ENCODE measurements around the gene PDCD11.
"Not testable (repeated sequence)": the region's sequence is repeated elsewhere in the genome, so short reads cannot be mapped to it uniquely, and the experiment has no call there.

The PDCD11 gene

DNA sequence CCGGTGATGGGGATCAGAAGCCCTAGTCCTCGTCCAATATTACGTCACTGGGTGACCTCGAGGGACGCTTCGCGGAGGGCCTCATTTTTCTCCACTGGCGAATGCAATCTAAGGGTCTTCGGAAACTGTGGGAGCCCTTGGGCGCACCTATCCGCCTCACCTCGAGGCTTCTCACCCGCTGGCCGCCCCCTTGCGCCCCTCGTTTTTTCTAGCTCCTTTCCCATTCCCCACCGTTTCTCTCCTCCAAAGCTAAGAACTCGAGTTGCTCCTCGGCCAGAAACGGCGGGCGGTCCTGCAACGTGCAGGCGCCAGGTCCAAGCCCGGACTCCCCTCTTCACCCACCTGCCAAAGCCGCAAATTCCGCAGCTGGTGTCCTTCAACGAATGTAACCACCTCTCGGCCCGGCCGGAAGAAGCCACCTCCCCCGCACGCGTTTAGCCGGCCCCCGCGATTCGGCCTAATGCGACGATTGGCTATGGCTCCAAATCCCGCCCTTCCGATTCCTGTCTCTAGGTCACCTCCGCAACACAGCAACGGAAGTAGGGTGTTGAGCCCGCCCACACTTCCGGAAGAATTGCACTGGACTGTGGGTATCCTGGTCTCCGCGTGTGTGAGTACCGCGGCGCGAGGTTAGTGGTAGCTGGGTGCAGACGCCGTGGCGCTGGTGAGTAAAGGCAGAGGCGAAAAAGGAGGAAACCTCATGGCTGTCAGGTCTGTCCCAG, at the start of gene PDCD11, which contains the start of gene ATP5MK:
Gene PDCD11 (plus strand): TSS at position 560 of the 722 bp plus-strand sequence. CDS start 1,801 bp downstream, outside the sequence.
Gene ATP5MK (minus strand): TSS at position 409 of the 722 bp plus-strand sequence. CDS start 4,018 bp downstream, outside the sequence.
- H3K4me3 ChIP-seq (replicated peaks; ENCODE audit: low read depth, low read length), result peak within 1 kb of the TSS; percentile 98
- peak; percentile 4 for TF ChIP-seq CTCF (IDR thresholded peaks at IDR 0.05; ENCODE audit: low read depth, low read length, missing control alignments)
- peak; percentile 95 for DNase-seq (ENCODE audit: extremely low read depth, low read depth)

- TF ChIP-seq CTCF (IDR thresholded peaks at IDR 0.05; ENCODE audit: low read depth, low read length, missing control alignments), result no peak
- no peak for DNase-seq (ENCODE audit: extremely low read depth, low read depth)
- H3K4me3 ChIP-seq (replicated peaks; ENCODE audit: low read depth, low read length), result peak overlapping the region; percentile 74
Measured at GRCh38 chr10:103350175-103350516, 46.3 kb upstream of the PDCD11 start.

GRCh38 chr10:103350517-103351260, 45.7 kb upstream of the PDCD11 start, which contains the start of gene PCGF6:
Gene PCGF6, minus strand, starts transcription at chr10:103351140. Its CDS starts 74 bp downstream, at chr10:103351066.
- H3K4me3 ChIP-seq (replicated peaks; ENCODE audit: low read depth, low read length), result peak within 1 kb of the TSS; percentile 74
- no peak for DNase-seq (ENCODE audit: extremely low read depth, low read depth)
- no peak for TF ChIP-seq CTCF (IDR thresholded peaks at IDR 0.05; ENCODE audit: low read depth, low read length, missing control alignments)

GRCh38 chr10:103353281-103353680, 43.1 kb upstream of the PDCD11 start:
- no peak for TF ChIP-seq CTCF (IDR thresholded peaks at IDR 0.05; ENCODE audit: low read depth, low read length, missing control alignments)
- H3K4me3 ChIP-seq (replicated peaks; ENCODE audit: low read depth, low read length), result no peak overlapping the region
- no peak for DNase-seq (ENCODE audit: extremely low read depth, low read depth)

- H3K4me3 ChIP-seq (replicated peaks; ENCODE audit: low read depth, low read length); DNase-seq (ENCODE audit: extremely low read depth, low read depth): not testable (repeated sequence)
Measured at GRCh38 chr10:103354567-103354966, 41.9 kb upstream of the PDCD11 start.

GRCh38 chr10:103355906-103356599, 40.4 kb upstream of the PDCD11 start:
- DNase-seq (ENCODE audit: extremely low read depth, low read depth), result no peak
- no peak for TF ChIP-seq CTCF (IDR thresholded peaks at IDR 0.05; ENCODE audit: low read depth, low read length, missing control alignments)
- no peak overlapping the region for H3K4me3 ChIP-seq (replicated peaks; ENCODE audit: low read depth, low read length)

GRCh38 chr10:103359493-103359892, 36.9 kb upstream of the PDCD11 start:
- not testable (repeated sequence) for H3K4me3 ChIP-seq (replicated peaks; ENCODE audit: low read depth, low read length); DNase-seq (ENCODE audit: extremely low read depth, low read depth)

DNA sequence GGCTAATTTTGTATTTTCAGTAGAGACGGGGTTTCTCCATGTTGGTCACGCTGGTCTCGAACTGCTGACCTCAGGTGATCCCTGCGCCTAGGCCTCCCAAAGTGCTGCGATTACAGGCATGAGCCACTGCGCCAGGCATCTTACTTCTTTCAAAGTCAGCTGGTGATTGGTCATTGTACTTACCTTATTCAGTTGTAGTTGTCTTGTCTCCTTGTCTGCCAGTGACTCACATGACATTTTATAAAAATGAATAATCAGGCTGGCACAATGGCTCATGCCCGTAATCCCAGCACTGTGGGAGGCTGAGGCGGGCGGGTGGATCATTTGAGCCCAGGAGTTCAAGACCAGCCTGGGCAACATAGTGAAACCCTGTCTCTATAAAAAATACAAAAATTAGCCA, 35.6 kb upstream of the PDCD11 start:
- not testable (repeated sequence) for H3K4me3 ChIP-seq (replicated peaks; ENCODE audit: low read depth, low read length); DNase-seq (ENCODE audit: extremely low read depth, low read depth)
